K562 (cell line): ENCODE results near the gene GALNT7. TPM values are rescaled to one million over a fixed set of nuclear protein-coding genes. Genes with fewer than 3 reads are reported as not detected.

Source experiments
- ARID2 ChIP-seq: fragments of 450-650 bp; IDR thresholded peaks from 2 replicates; pipeline ENCODE4 v1.6.1; 2017; ENCODE audit warnings: antibody characterized with exemption, mild to moderate bottlenecking
- EP400 ChIP-seq: fragments of 450-650 bp; IDR thresholded peaks from 2 replicates; pipeline ENCODE4 v1.6.1; 2017; ENCODE audit warnings: antibody characterized with exemption, mild to moderate bottlenecking, moderate library complexity
- ESRRB ChIP-seq: fragments of 250-450 bp; sonication (Bioruptor Pico); IDR thresholded peaks from 2 replicates; pipeline ENCODE4 v1.5.0; 2020; ENCODE audit warnings: mild to moderate bottlenecking, moderate library complexity, borderline replicate concordance
- FIP1L1 ChIP-seq: fragments of 200-400 bp; formaldehyde crosslinking; IDR thresholded peaks from 2 replicates; pipeline ENCODE4 v1.6.1; 2018; ENCODE audit warnings: mild to moderate bottlenecking, low read depth, low read length; ENCODE audit not compliant: poor library complexity, severe bottlenecking
- FOXK1 ChIP-seq: sonication (generic); formaldehyde crosslinking; IDR thresholded peaks from 2 replicates; pipeline ENCODE4 v1.8.0; 2022; ENCODE audit warnings: missing genetic modification reagents, mild to moderate bottlenecking, borderline replicate concordance
- HDAC3 ChIP-seq: fragments of 450-650 bp; IDR thresholded peaks from 2 replicates; pipeline ENCODE4 v1.6.1; 2018; ENCODE audit warnings: borderline replicate concordance, mild to moderate bottlenecking, moderate library complexity; ENCODE audit not compliant: partially characterized antibody
- XRCC3 ChIP-seq: fragments of 450-650 bp; IDR thresholded peaks from 2 replicates; pipeline ENCODE4 v1.6.1; 2017; ENCODE audit warnings: mild to moderate bottlenecking, moderate library complexity
- ZBED1 ChIP-seq: IDR thresholded peaks from 2 replicates; pipeline ENCODE4 v1.6.1; 2014
- ZNF3 ChIP-seq: fragments of 250-450 bp; sonication (Bioruptor Pico); IDR thresholded peaks from 2 replicates; pipeline ENCODE4 v1.5.0; 2021; ENCODE audit warnings: mild to moderate bottlenecking, moderate library complexity
- ZNF57 ChIP-seq: fragments of 450-650 bp; formaldehyde crosslinking; IDR thresholded peaks from 2 replicates; pipeline ENCODE4 v1.4.0; 2020; ENCODE audit warnings: mild to moderate bottlenecking, moderate library complexity
- ZNF717 ChIP-seq: fragments of 250-450 bp; sonication (Bioruptor Pico); IDR thresholded peaks from 2 replicates; pipeline ENCODE4 v1.5.0; 2021
- polyA plus RNA-seq, 8 experiments: library from polyadenylated mRNA; depleted of rRNA in 4 of 8; stranded (reverse) in 5 of 8; unstranded in 3 of 8; fragments of >200 nt; fragmentation: Nextera tagmentation in 2 of 8; fragmentation: Illumina TruSeq in 1 of 8; extraction: Ambion mirVana in 2 of 8; extraction: Trizol in 1 of 8; gene quantifications; 2 replicates each; pipeline versions ENCODE4 v1.2.1 to v1.2.3, GENCODE V29; 2011 to 2014; ENCODE audit warnings: inconsistent platforms in 1 of 8, missing spikeins in 1 of 8
- total RNA-seq, 7 experiments: library from RNA; depleted of rRNA in 6 of 7; stranded (reverse); fragments of >200 nt in 6 of 7; fragmentation: Illumina TruSeq in 2 of 7; extraction: Trizol in 2 of 7; gene quantifications; 2 replicates each; pipeline versions ENCODE4 v1.2.1 to v1.2.3, GENCODE V29; 2011 to 2021; ENCODE audit warnings: low replicate concordance in 1 of 7
- TF ChIP-seq, protein P1 (sequence below): fragments of 250-450 bp; sonication (Bioruptor Pico); IDR thresholded peaks from 2 replicates; pipeline ENCODE4 v1.8.0; 2021; ENCODE audit warnings: moderate library complexity, mild to moderate bottlenecking, inconsistent platforms
- TF ChIP-seq, protein P2 (sequence below), 2 experiments: IDR thresholded peaks in 1 of 2; conservative IDR thresholded peaks in 1 of 2; 2 replicates each; pipeline ENCODE4 v1.6.1; 2016; ENCODE audit warnings: low read depth in 2 of 2, mild to moderate bottlenecking in 1 of 2, missing compliant biosample characterization in 1 of 2, missing genetic modification characterization in 1 of 2, moderate library complexity in 1 of 2
- TF ChIP-seq, protein P3 (sequence below): sonication (generic); formaldehyde crosslinking; IDR thresholded peaks from 2 replicates; pipeline ENCODE4 v1.8.0; 2023; ENCODE audit warnings: missing genetic modification reagents, mild to moderate bottlenecking, borderline replicate concordance
- TF ChIP-seq, protein P4 (sequence below): sonication (generic); formaldehyde crosslinking; IDR thresholded peaks from 2 replicates; pipeline ENCODE4 v1.8.0; 2023; ENCODE audit warnings: mild to moderate bottlenecking, missing genetic modification reagents

Gene GALNT7
- total and polyA plus RNA-seq, 9 of the 15 experiments (the other 6 are each of a cell fraction or from before 2014, with no cell fraction given), result 16.7 to 38.7 (median 31.1) TPM

DNA sequence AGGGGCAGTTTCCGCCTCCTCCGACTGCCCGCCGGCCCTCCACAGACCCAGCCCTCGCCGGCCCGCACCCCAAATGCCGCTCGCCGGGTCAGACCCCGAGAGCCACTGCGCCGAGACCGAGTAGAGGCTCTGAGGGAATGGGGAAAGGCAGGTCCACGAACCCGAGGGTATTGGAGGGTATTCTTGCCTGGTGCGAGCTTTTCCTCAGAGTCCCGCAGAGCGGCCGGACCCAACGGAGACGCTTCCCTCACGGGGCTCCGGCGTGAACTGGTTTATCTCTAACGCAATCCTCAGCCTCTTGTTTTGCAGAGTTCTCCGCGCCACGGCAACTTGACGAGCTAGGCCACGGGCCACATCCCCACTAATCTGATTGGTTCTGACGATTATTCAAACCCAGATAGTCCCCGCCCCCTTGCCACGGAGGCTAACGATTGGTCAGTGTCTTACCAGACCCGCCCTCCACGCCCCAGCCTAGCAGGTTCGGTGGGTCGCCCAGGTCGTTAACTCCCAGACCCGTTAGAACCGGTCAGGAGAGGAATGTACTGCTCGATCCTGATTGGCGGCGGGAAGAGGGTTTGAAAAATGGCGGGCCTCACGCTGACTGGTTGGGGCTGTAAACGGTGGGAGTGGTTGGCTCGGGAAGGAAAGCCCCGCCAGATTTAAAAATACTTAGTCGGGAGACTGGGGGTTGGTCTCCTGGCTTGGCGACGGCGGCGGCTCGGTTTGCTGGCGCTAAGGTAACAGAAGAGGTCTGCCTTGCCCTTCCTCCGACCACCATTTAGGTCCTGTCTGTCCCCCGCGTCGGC lies 165.7 kb downstream of the GALNT7 start, which contains the start of gene HMGB2 (continued):
- no peak for TF ChIP-seq ZNF3 (CRISPR knock-in tag)
- no peak for TF ChIP-seq ZNF57 (CRISPR knock-in tag)
- TF ChIP-seq FOXK1 (CRISPR knock-in tag), result 0 out of 2 replicates have a peak, but pooled peaks have one; percentile 63
- TF ChIP-seq, protein P1, sequence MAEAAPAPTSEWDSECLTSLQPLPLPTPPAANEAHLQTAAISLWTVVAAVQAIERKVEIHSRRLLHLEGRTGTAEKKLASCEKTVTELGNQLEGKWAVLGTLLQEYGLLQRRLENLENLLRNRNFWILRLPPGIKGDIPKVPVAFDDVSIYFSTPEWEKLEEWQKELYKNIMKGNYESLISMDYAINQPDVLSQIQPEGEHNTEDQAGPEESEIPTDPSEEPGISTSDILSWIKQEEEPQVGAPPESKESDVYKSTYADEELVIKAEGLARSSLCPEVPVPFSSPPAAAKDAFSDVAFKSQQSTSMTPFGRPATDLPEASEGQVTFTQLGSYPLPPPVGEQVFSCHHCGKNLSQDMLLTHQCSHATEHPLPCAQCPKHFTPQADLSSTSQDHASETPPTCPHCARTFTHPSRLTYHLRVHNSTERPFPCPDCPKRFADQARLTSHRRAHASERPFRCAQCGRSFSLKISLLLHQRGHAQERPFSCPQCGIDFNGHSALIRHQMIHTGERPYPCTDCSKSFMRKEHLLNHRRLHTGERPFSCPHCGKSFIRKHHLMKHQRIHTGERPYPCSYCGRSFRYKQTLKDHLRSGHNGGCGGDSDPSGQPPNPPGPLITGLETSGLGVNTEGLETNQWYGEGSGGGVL (CRISPR knock-in tag), result no peak
- TF ChIP-seq EP400, result peak; percentile 100
- TF ChIP-seq FIP1L1, result peak; percentile 90
- TF ChIP-seq, protein P2, sequence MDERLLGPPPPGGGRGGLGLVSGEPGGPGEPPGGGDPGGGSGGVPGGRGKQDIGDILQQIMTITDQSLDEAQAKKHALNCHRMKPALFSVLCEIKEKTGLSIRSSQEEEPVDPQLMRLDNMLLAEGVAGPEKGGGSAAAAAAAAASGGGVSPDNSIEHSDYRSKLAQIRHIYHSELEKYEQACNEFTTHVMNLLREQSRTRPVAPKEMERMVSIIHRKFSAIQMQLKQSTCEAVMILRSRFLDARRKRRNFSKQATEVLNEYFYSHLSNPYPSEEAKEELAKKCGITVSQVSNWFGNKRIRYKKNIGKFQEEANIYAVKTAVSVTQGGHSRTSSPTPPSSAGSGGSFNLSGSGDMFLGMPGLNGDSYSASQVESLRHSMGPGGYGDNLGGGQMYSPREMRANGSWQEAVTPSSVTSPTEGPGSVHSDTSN (CRISPR knock-in tag; IDR thresholded peaks at IDR 0.05; ENCODE audit: low read depth), result no peak
- TF ChIP-seq, protein P2 (tag; conservative IDR thresholded peaks at IDR 0.05; ENCODE audit: low read depth), result no peak
- no peak for TF ChIP-seq ZNF717 (CRISPR knock-in tag)
- no peak for TF ChIP-seq ESRRB (CRISPR knock-in tag)
- no peak for TF ChIP-seq XRCC3
- no peak for TF ChIP-seq ARID2
- TF ChIP-seq, protein P3, sequence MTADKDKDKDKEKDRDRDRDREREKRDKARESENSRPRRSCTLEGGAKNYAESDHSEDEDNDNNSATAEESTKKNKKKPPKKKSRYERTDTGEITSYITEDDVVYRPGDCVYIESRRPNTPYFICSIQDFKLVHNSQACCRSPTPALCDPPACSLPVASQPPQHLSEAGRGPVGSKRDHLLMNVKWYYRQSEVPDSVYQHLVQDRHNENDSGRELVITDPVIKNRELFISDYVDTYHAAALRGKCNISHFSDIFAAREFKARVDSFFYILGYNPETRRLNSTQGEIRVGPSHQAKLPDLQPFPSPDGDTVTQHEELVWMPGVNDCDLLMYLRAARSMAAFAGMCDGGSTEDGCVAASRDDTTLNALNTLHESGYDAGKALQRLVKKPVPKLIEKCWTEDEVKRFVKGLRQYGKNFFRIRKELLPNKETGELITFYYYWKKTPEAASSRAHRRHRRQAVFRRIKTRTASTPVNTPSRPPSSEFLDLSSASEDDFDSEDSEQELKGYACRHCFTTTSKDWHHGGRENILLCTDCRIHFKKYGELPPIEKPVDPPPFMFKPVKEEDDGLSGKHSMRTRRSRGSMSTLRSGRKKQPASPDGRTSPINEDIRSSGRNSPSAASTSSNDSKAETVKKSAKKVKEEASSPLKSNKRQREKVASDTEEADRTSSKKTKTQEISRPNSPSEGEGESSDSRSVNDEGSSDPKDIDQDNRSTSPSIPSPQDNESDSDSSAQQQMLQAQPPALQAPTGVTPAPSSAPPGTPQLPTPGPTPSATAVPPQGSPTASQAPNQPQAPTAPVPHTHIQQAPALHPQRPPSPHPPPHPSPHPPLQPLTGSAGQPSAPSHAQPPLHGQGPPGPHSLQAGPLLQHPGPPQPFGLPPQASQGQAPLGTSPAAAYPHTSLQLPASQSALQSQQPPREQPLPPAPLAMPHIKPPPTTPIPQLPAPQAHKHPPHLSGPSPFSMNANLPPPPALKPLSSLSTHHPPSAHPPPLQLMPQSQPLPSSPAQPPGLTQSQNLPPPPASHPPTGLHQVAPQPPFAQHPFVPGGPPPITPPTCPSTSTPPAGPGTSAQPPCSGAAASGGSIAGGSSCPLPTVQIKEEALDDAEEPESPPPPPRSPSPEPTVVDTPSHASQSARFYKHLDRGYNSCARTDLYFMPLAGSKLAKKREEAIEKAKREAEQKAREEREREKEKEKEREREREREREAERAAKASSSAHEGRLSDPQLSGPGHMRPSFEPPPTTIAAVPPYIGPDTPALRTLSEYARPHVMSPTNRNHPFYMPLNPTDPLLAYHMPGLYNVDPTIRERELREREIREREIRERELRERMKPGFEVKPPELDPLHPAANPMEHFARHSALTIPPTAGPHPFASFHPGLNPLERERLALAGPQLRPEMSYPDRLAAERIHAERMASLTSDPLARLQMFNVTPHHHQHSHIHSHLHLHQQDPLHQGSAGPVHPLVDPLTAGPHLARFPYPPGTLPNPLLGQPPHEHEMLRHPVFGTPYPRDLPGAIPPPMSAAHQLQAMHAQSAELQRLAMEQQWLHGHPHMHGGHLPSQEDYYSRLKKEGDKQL (CRISPR knock-in tag), result no peak
- TF ChIP-seq, protein P4, sequence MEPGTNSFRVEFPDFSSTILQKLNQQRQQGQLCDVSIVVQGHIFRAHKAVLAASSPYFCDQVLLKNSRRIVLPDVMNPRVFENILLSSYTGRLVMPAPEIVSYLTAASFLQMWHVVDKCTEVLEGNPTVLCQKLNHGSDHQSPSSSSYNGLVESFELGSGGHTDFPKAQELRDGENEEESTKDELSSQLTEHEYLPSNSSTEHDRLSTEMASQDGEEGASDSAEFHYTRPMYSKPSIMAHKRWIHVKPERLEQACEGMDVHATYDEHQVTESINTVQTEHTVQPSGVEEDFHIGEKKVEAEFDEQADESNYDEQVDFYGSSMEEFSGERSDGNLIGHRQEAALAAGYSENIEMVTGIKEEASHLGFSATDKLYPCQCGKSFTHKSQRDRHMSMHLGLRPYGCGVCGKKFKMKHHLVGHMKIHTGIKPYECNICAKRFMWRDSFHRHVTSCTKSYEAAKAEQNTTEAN (CRISPR knock-in tag), result no peak
- TF ChIP-seq ZBED1, result no peak
- TF ChIP-seq HDAC3, result no peak
